Transverse colon (tissue), 4 donors: ENCODE results near the gene HAND2.

Experiments
- EP300 ChIP-seq: sonication (generic); formaldehyde crosslinking; IDR thresholded peaks from one replicate; pipeline ENCODE4 v1.6.1; 2017; ENCODE audit warnings: antibody characterized with exemption, low read depth
- POLR2A ChIP-seq: fragments of 450-650 bp; IDR thresholded peaks from one replicate; pipeline ENCODE4 v1.6.1; 2016; ENCODE audit warnings: antibody characterized with exemption, mild to moderate bottlenecking, moderate library complexity
- POLR2AphosphoS5 ChIP-seq, 3 donors: sonication (generic); formaldehyde crosslinking; IDR thresholded peaks; one replicate each; pipeline ENCODE4 v1.6.1; 2016; ENCODE audit warnings: antibody characterized with exemption in 3 of 3
- TF ChIP-seq, protein P1 (sequence below), 5 experiments: fragments of 200-600 bp in 3 of 5; fragments of 450-650 bp in 2 of 5; sonication (generic) in 3 of 5; IDR thresholded peaks; 1 replicate in 2 of 5; 2 replicates in 3 of 5; pipeline ENCODE4 v1.5.1; 2016 to 2017; ENCODE audit warnings: antibody characterized with exemption in 5 of 5, inconsistent platforms in 3 of 5, mild to moderate bottlenecking in 2 of 5, moderate library complexity in 1 of 5

DNA sequence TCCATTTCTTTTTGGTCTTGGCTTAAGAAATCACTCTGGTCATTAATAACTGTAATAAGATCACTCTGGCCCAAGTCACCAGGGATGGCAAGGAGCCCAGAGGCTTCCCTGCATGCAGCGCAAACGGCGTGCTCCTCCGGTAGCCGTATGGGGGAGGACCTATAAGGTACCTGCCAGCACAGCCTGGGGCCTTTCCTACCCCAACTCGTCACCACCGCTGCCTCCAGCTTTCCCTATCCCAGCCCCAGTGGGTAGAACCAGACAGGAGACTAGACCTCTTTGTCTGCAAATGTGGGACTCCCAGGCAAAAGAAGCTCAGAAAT lies 25.9 kb downstream of the HAND2 start:
- TF ChIP-seq, protein P1, sequence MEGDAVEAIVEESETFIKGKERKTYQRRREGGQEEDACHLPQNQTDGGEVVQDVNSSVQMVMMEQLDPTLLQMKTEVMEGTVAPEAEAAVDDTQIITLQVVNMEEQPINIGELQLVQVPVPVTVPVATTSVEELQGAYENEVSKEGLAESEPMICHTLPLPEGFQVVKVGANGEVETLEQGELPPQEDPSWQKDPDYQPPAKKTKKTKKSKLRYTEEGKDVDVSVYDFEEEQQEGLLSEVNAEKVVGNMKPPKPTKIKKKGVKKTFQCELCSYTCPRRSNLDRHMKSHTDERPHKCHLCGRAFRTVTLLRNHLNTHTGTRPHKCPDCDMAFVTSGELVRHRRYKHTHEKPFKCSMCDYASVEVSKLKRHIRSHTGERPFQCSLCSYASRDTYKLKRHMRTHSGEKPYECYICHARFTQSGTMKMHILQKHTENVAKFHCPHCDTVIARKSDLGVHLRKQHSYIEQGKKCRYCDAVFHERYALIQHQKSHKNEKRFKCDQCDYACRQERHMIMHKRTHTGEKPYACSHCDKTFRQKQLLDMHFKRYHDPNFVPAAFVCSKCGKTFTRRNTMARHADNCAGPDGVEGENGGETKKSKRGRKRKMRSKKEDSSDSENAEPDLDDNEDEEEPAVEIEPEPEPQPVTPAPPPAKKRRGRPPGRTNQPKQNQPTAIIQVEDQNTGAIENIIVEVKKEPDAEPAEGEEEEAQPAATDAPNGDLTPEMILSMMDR (IDR thresholded peaks at IDR 0.05): no peak
- TF ChIP-seq POLR2AphosphoS5 (IDR thresholded peaks at IDR 0.05) (no peak), POLR2A (no peak), EP300 (no peak)
